Measurements from ENCODE around the gene TSHZ2. TPM values are rescaled to one million over a fixed set of nuclear protein-coding genes. Genes with fewer than 3 reads are reported as not detected.

Gene TSHZ2
- total and polyA plus RNA-seq, 2 of the 4 experiments (the other 2 are of a cell fraction) = under 0.01 to 0.02 TPM

- no peak overlapping the region for H3K18ac ChIP-seq (ENCODE audit: low read depth, low read length)
- H3K9ac ChIP-seq (ENCODE audit: low read depth, low read length) = no peak overlapping the region
- 20% methylated on average over 1 of the region's 3 CpGs; no CpG with 5 or more reads in 1 of the 2 experiments for WGBS, 2 experiments (ENCODE audit: extremely low coverage in 2 of 2, insufficient read length in 1 of 2)
- POLR2A ChIA-PET (ENCODE audit: unreplicated experiment) = no interaction called here
- no peak overlapping the region for H4K8ac ChIP-seq (ENCODE audit: low read depth in 2 of 2, low read length in 2 of 2)
- intact Hi-C loops (cut with micrococcal nuclease) (no loop called here), in situ Hi-C loops (cut with MboI; ENCODE audit: low sequenced_read_pairs) (no loop called here), dilution Hi-C loops (cut with HindIII; ENCODE audit: low sequenced_read_pairs, unreplicated experiment) (no loop called here)
- TF ChIP-seq FOS (IDR thresholded peaks at IDR 0.05; ENCODE audit: low read depth, low read length) (no peak), MAFK (IDR thresholded peaks at IDR 0.05; ENCODE audit: low read depth, low read length) (no peak), ELK1 (IDR thresholded peaks at IDR 0.05; ENCODE audit: borderline replicate concordance, low read depth, low read length) (no peak), CTCF (conservative IDR thresholded peaks at IDR 0.05; ENCODE audit: low read depth, low read length) (no peak), CEBPB (IDR thresholded peaks at IDR 0.05; ENCODE audit: low read depth, low read length) (no peak), SMC3 (IDR thresholded peaks at IDR 0.05; ENCODE audit: low read depth, low read length) (no peak), RCOR1 (IDR thresholded peaks at IDR 0.05; ENCODE audit: insufficient replicate concordance, low read length) (no peak), NFE2L2 (IDR thresholded peaks at IDR 0.05; ENCODE audit: low read depth, low read length) (no peak), MXI1 (IDR thresholded peaks at IDR 0.05; ENCODE audit: borderline replicate concordance, low read depth, low read length) (no peak), RFX5 (IDR thresholded peaks at IDR 0.05; ENCODE audit: low read depth, low read length) (no peak), POLR2A (IDR thresholded peaks at IDR 0.05; ENCODE audit: low read depth, low read length) (no peak)
- H4K91ac ChIP-seq (ENCODE audit: insufficient read depth, low read depth, low read length) = no peak overlapping the region
- no peak overlapping the region for H2BK5ac ChIP-seq (ENCODE audit: low read depth, low read length, poor library complexity, severe bottlenecking)
- no peak overlapping the region for H3K4me2 ChIP-seq (ENCODE audit: low read depth, low read length)
- H2AK5ac ChIP-seq (ENCODE audit: low read depth, low read length) = no peak overlapping the region
- no peaks in the 10 kb centered on the region for H3K4me1 ChIP-seq (ENCODE audit: control insufficient read depth, insufficient read depth, low read length)
- ATAC-seq (ENCODE audit: low read depth) (no peak), DNase-seq (no peak)
- no peaks in the 10 kb centered on the region for H3K79me1 ChIP-seq (ENCODE audit: low read depth in 1 of 2, low read length in 2 of 2)
- no peak overlapping the region for H2BK120ac ChIP-seq (ENCODE audit: low read depth, low read length)
- H2AK9ac ChIP-seq (replicated peaks; ENCODE audit: low read depth, low read length, poor library complexity) = no peak overlapping the region
- H3K4ac ChIP-seq (ENCODE audit: low read depth, low read length) = no peak overlapping the region
- H3K9me3 ChIP-seq (ENCODE audit: control insufficient read depth, insufficient read depth, low read length) = no peaks in the 10 kb centered on the region
- H2AFZ ChIP-seq (replicated peaks; ENCODE audit: low read length, poor library complexity) = no peak overlapping the region
- no peaks in the 10 kb centered on the region for H3K9me1 ChIP-seq (ENCODE audit: insufficient read depth, low read length)
- H3K4me3 ChIP-seq (ENCODE audit: insufficient read depth, low read depth, low read length) = no peak overlapping the region
- H3K23ac ChIP-seq (ENCODE audit: low read depth, low read length) = no peak overlapping the region
- no peak overlapping the region for H2BK20ac ChIP-seq (ENCODE audit: low read depth, low read length)
- no peak overlapping the region for H4K5ac ChIP-seq (ENCODE audit: low read depth, low read length)
- no TSS peak for BruUV-seq (replicated peaks)
- H4K20me1 ChIP-seq (ENCODE audit: insufficient read depth, low read length) = no peaks in the 10 kb centered on the region
- no peak overlapping the region for H3K27ac ChIP-seq (ENCODE audit: insufficient read depth, low read length)
- no peak overlapping the region for H2BK15ac ChIP-seq (ENCODE audit: low read depth, low read length)
- no peaks in the 10 kb centered on the region for H3K27me3 ChIP-seq (ENCODE audit: control insufficient read depth, insufficient read depth, low read length)
- H3K36me3 ChIP-seq (ENCODE audit: control insufficient read depth, insufficient read depth, low read length) = no peaks in the 10 kb centered on the region
- H3K14ac ChIP-seq (replicated peaks; ENCODE audit: low read depth, low read length) = no peak overlapping the region
- no peak overlapping the region for H3K56ac ChIP-seq (ENCODE audit: extremely low read depth, insufficient read depth, low read length)
- CTCF ChIA-PET = no interaction called here
These were observed 209.8 kb downstream of the TSHZ2 start for GRCh38 chr20:53181866-53182376.

All from IMR-90 (cell line).